A549 treated with Mapracorat at 1 μM for 4 hours (cell line): Measurements from ENCODE around the gene MBD3L1. TPM values are rescaled to one million over a fixed set of nuclear protein-coding genes. Genes with fewer than 3 reads are reported as not detected.

Experiments used
- total RNA-seq: library from RNA; stranded (reverse); fragments of 200-300 nt; extraction: Qiagen RNA extraction; gene quantifications from 5 replicates; pipeline ENCODE4 v1.2.3, GENCODE V29; 2022

Gene MBD3L1
- total RNA-seq = not detected in 5 replicates

GRCh38 chr19:8832132-8833021 lies at the start of gene MBD3L1, which contains the start of gene ZNF558:
TSS of gene MBD3L1 (plus strand) at chr19:8832377. CDS start at chr19:8842679, 10,302 bp downstream.
TSS of gene ZNF558 (minus strand) at chr19:8832304. CDS start at chr19:8822659, 9,645 bp downstream.

Other genes starting within 250 kb of the MBD3L1 start
- gene ADAMTS10, start 221.7 kb upstream of the MBD3L1 start, total RNA-seq = 8.4 to 14.6 TPM (median 12.2 TPM) in 5 replicates
- gene NFILZ, start 201.7 kb upstream of the MBD3L1 start, total RNA-seq = not detected in 5 replicates
- gene ACTL9, start 133.6 kb upstream of the MBD3L1 start, total RNA-seq = not detected in 5 replicates
- not detected in 5 replicates for gene OR2Z1, start 110.7 kb upstream of the MBD3L1 start, total RNA-seq
- gene ZNF558, start 73 bp upstream of the MBD3L1 start, total RNA-seq = 5.0 to 6.8 TPM (median 6.2 TPM) in 5 replicates
- gene MUC16, start 178.0 kb downstream of the MBD3L1 start, total RNA-seq = 0.02 to 0.13 TPM (median 0.05 TPM) in 5 replicates